K562 (cell line): ENCODE data around the gene COX19. TPM values are rescaled to one million over a fixed set of nuclear protein-coding genes. Genes with fewer than 3 reads are reported as not detected.

Experiments used
- ATAC-seq: fragments of 200-7000 bp; cut with Tn5 transposase; 3 replicates; pipeline ENCODE4 v1.9.1; 2020; ENCODE audit warnings: moderate library complexity
- BruUV-seq: library from RNA; stranded (reverse); fragments of 400-500 nt; replicated peaks from 2 replicates; lab custom pipeline; 2021; lab: Mats Ljungman, UMichigan
- CTCF ChIA-PET: fragments of 300-600 bp; formaldehyde crosslinking; extraction: SDS; loops from one replicate; lab custom pipeline; 2021; ENCODE audit warnings: low intra/inter-chr PET ratio; lab: Yijun Ruan, JAX
- POLR2A ChIA-PET: fragments of 300-600, 350-650 bp; sonication (Branson Sonifier 250); formaldehyde crosslinking; extraction: SDS; loops from one replicate; lab custom pipeline; 2021; ENCODE audit warnings: antibody characterized with exemption, inconsistent platforms; lab: Yijun Ruan, JAX
- DNase-seq, 4 experiments: peaks; one replicate each; pipeline versions ENCODE4 v3.0.0 to v3.0.0-alpha.2; 2011 to 2018; ENCODE audit warnings: low spot score in 3 of 4, mixed read lengths in 3 of 4; ENCODE audit errors: extremely low read depth in 1 of 4
- FAIRE-seq: peaks from 2 replicates; lab custom pipeline; 2011; peaks lifted over from hg19 to GRCh38; lab: Jason Lieb, UNC
- H2AFZ ChIP-seq: 2 replicates; pipeline ENCODE4 v1.6.0; 2011; ENCODE audit warnings: low read depth, low read length, control low read depth, inconsistent platforms
- H3K27ac ChIP-seq: fragments of 200-600 bp; 3 replicates; pipeline ENCODE4 v1.8.0; 2011; ENCODE audit warnings: low read depth, mild to moderate bottlenecking, control low read depth, inconsistent platforms, low read length, moderate library complexity, mixed read lengths; ENCODE audit errors: extremely low read depth
- H3K27me3 ChIP-seq, 2 experiments: fragments of 300-600 bp in 1 of 2; 2 replicates in 1 of 2; 3 replicates in 1 of 2; pipeline versions ENCODE4 v1.6.0 to v1.8.0; 2011; ENCODE audit warnings: inconsistent platforms in 2 of 2, low read length in 2 of 2, mild to moderate bottlenecking in 1 of 2, mixed read lengths in 1 of 2, moderate library complexity in 1 of 2; ENCODE audit not compliant: control insufficient read depth in 2 of 2, insufficient read depth in 2 of 2
- H3K36me3 ChIP-seq: fragments of 300-600 bp; 3 replicates; pipeline ENCODE4 v1.8.0; 2011; ENCODE audit warnings: mild to moderate bottlenecking, low read length, inconsistent platforms; ENCODE audit not compliant: control insufficient read depth, insufficient read depth
- H3K4me1 ChIP-seq, 2 experiments: fragments of 200-600 bp in 1 of 2; replicated peaks in 1 of 2; 2 replicates in 1 of 2; 3 replicates in 1 of 2; pipeline versions ENCODE4 v1.5.1 to v1.8.0; 2011; ENCODE audit warnings: inconsistent platforms in 2 of 2, low read length in 2 of 2, mild to moderate bottlenecking in 1 of 2, mixed read lengths in 1 of 2, moderate library complexity in 1 of 2; ENCODE audit not compliant: control insufficient read depth in 2 of 2, insufficient read depth in 2 of 2
- H3K4me2 ChIP-seq: 2 replicates; pipeline ENCODE4 v1.6.1; 2011; ENCODE audit warnings: low read length, control low read depth, inconsistent platforms, mixed read lengths; ENCODE audit not compliant: insufficient read depth
- H3K4me3 ChIP-seq: fragments of 200-600 bp; sonication (generic), shearing (Covaris generic); 2 replicates; pipeline ENCODE4 v1.5.1; 2016; ENCODE audit warnings: control low read depth, inconsistent platforms
- H3K79me2 ChIP-seq: fragments of 200-600 bp; 3 replicates; pipeline ENCODE4 v1.8.0; 2011; ENCODE audit warnings: low read length, inconsistent platforms; ENCODE audit not compliant: control insufficient read depth, insufficient read depth
- H3K9ac ChIP-seq, 2 experiments: 2 replicates each; pipeline versions ENCODE4 v1.6.0 to v1.6.1; 2011; ENCODE audit warnings: low read depth in 2 of 2, low read length in 2 of 2, control low read depth in 1 of 2, inconsistent platforms in 1 of 2, mild to moderate bottlenecking in 1 of 2, mixed read lengths in 1 of 2; ENCODE audit not compliant: insufficient read depth in 1 of 2
- H3K9me1 ChIP-seq: one replicate; pipeline ENCODE4 v1.6.0; 2011; ENCODE audit warnings: inconsistent platforms, mild to moderate bottlenecking, low read length, moderate library complexity; ENCODE audit not compliant: control insufficient read depth, insufficient read depth
- H3K9me3 ChIP-seq: replicated peaks from 2 replicates; pipeline ENCODE4 v1.5.1; 2011; ENCODE audit warnings: low read depth, low read length, inconsistent platforms; ENCODE audit not compliant: control insufficient read depth, insufficient read depth
- H4K20me1 ChIP-seq: replicated peaks from 2 replicates; pipeline ENCODE4 v1.6.1; 2011; ENCODE audit warnings: low read length, inconsistent platforms, mixed read lengths; ENCODE audit not compliant: control insufficient read depth, insufficient read depth
- HOXB6 ChIP-seq: fragments of 250-450 bp; sonication (Bioruptor Pico); IDR thresholded peaks from 2 replicates; pipeline ENCODE4 v1.5.1; 2022; ENCODE audit warnings: mild to moderate bottlenecking, borderline replicate concordance
- PTRF ChIP-seq: fragments of 450-650 bp; IDR thresholded peaks from 2 replicates; pipeline ENCODE4 v1.6.1; 2016; ENCODE audit warnings: mild to moderate bottlenecking, missing genetic modification characterization, missing compliant biosample characterization
- ZNF124 ChIP-seq: sonication (generic); formaldehyde crosslinking; IDR thresholded peaks from 2 replicates; pipeline ENCODE4 v1.8.1; 2022; ENCODE audit warnings: missing genetic modification reagents
- ZNF778 ChIP-seq: fragments of 450-650 bp; formaldehyde crosslinking; IDR thresholded peaks from 2 replicates; pipeline ENCODE4 v1.4.0; 2020; ENCODE audit warnings: mild to moderate bottlenecking, moderate library complexity
- WGBS: fragments of 100-300 bp; shearing (Covaris generic); methylation state at CpG from one replicate; pipeline ENCODE4 v1.1.6; 2016; ENCODE audit warnings: low coverage, mixed read lengths; ENCODE audit not compliant: insufficient coverage; ENCODE audit errors: missing lambda C conversion rate; 5-methylcytosine and 5-hydroxymethylcytosine counted together
- in situ Hi-C: fragments of 300-500 bp; cut with MboI; formaldehyde crosslinking; loops from 4 replicates; pipeline ENCODE4 v1.15.0; 2018; ENCODE audit warnings: inconsistent platforms, mixed read lengths
- intact Hi-C: fragments of 100-400 bp; cut with micrococcal nuclease; formaldehyde crosslinking; loops from 2 replicates; pipeline ENCODE4 v1.14.2; 2022
- polyA plus RNA-seq, 8 experiments: library from polyadenylated mRNA; depleted of rRNA in 4 of 8; stranded (reverse) in 5 of 8; unstranded in 3 of 8; fragments of >200 nt; fragmentation: Nextera tagmentation in 2 of 8; fragmentation: Illumina TruSeq in 1 of 8; extraction: Ambion mirVana in 2 of 8; extraction: Trizol in 1 of 8; gene quantifications; 2 replicates each; pipeline versions ENCODE4 v1.2.1 to v1.2.3, GENCODE V29; 2011 to 2014; ENCODE audit warnings: inconsistent platforms in 1 of 8, missing spikeins in 1 of 8
- total RNA-seq, 7 experiments: library from RNA; depleted of rRNA in 6 of 7; stranded (reverse); fragments of >200 nt in 6 of 7; fragmentation: Illumina TruSeq in 2 of 7; extraction: Trizol in 2 of 7; gene quantifications; 2 replicates each; pipeline versions ENCODE4 v1.2.1 to v1.2.3, GENCODE V29; 2011 to 2021; ENCODE audit warnings: low replicate concordance in 1 of 7
- TF ChIP-seq, protein P1 (sequence below): fragments of 450-650 bp; formaldehyde crosslinking; IDR thresholded peaks from 2 replicates; pipeline ENCODE4 v1.4.0; 2020; ENCODE audit warnings: mild to moderate bottlenecking, moderate library complexity
- TF ChIP-seq, protein P2 (sequence below): fragments of 450-650 bp; formaldehyde crosslinking; IDR thresholded peaks from 2 replicates; pipeline ENCODE4 v1.4.0; 2022; ENCODE audit warnings: missing genetic modification characterization

Gene COX19
- total and polyA plus RNA-seq, 9 of the 15 experiments (the other 6 are each of a cell fraction or from before 2014, with no cell fraction given), result 5.2 to 10.5 (median 7.9) TPM

DNA sequence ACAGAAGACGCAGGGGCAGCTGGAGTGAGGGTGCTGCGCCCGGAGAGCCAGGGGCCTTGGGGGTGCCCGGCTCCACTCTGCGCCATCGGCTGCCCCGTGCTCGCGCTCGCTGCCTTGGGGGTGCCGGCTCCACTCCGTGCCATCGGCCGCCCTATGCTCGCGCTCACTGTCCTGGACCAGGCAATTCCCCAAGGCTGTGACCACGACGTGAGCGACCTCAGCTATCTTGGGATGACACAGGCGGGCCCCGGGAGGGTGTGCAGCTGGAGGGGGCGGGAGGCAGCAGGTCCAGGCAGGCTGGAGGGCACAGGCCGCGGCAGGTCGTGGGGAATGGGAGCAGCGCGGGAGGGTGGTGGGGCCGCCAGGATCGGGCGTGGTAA is 37.4 kb upstream of the COX19 start:
- POLR2A ChIA-PET, result interaction anchor here (0.6 to 1.2 kb wide), 3 partner anchors 15 to 253 kb away, joined by 3 to 7 read pairs (median 4); no protein-coding TSS in a partner anchor
- Histone ChIP-seq H3K4me2 (no peak overlapping the region), H3K27ac (no peak overlapping the region), H3K27me3 (no peaks in the 10 kb centered on the region), H3K4me3 (no peak overlapping the region), H3K9me3 (no peaks in the 10 kb centered on the region), H3K79me2 (peaks cover 24% of the 10 kb centered on the region), H3K9me1 (no peaks in the 10 kb centered on the region), H2AFZ (no peak overlapping the region), H3K4me1 (peaks cover 0 to 82% of the 10 kb centered on the region in 2 experiments; a peak in 2 of 5 replicates), H3K36me3 (peaks cover 15% of the 10 kb centered on the region; the same call in 2 of the 3 replicates), H3K9ac (0 out of 4 replicates have a peak overlapping the region, but pooled peaks of 1 of the 2 experiments have one; percentile 52), H4K20me1 (peaks cover 7% of the 10 kb centered on the region)
- in situ Hi-C loops (no loop called here), intact Hi-C loops (no loop called here)
- no TSS peak for BruUV-seq
- ATAC-seq (no peak), DNase-seq (no peak), FAIRE-seq (no peak)
- CTCF ChIA-PET, result no interaction called here
- WGBS, result 85% methylated on average over 22 of the region's 30 CpGs
- TF ChIP-seq, protein P1, sequence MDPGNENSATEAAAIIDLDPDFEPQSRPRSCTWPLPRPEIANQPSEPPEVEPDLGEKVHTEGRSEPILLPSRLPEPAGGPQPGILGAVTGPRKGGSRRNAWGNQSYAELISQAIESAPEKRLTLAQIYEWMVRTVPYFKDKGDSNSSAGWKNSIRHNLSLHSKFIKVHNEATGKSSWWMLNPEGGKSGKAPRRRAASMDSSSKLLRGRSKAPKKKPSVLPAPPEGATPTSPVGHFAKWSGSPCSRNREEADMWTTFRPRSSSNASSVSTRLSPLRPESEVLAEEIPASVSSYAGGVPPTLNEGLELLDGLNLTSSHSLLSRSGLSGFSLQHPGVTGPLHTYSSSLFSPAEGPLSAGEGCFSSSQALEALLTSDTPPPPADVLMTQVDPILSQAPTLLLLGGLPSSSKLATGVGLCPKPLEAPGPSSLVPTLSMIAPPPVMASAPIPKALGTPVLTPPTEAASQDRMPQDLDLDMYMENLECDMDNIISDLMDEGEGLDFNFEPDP (CRISPR knock-in tag), result no peak
- TF ChIP-seq, protein P2, sequence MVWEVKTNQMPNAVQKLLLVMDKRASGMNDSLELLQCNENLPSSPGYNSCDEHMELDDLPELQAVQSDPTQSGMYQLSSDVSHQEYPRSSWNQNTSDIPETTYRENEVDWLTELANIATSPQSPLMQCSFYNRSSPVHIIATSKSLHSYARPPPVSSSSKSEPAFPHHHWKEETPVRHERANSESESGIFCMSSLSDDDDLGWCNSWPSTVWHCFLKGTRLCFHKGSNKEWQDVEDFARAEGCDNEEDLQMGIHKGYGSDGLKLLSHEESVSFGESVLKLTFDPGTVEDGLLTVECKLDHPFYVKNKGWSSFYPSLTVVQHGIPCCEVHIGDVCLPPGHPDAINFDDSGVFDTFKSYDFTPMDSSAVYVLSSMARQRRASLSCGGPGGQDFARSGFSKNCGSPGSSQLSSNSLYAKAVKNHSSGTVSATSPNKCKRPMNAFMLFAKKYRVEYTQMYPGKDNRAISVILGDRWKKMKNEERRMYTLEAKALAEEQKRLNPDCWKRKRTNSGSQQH, result no peak
- TF ChIP-seq ZNF778 (CRISPR knock-in tag) (no peak), HOXB6 (CRISPR knock-in tag) (no peak), ZNF124 (CRISPR knock-in tag) (no peak), PTRF (tag) (no peak)
